Prostate gland (tissue), 2 donors: ENCODE measurements around the gene PTPN1.
A peak's percentile ranks its signal among the peaks of the same experiment; 100 is the strongest.

Experiments used
- CTCF ChIP-seq, 4 experiments: fragments of 200-600 bp in 2 of 4; fragments of 450-650 bp in 2 of 4; sonication (generic) in 2 of 4; IDR thresholded peaks; 1 replicate in 3 of 4; 2 replicates in 1 of 4; pipeline ENCODE4 v1.5.1; 2016 to 2019; ENCODE audit warnings: antibody characterized with exemption in 4 of 4, mild to moderate bottlenecking in 2 of 4, moderate library complexity in 2 of 4
- POLR2A ChIP-seq: fragments of 450-650 bp; IDR thresholded peaks from one replicate; pipeline ENCODE4 v1.6.1; 2016; ENCODE audit warnings: antibody characterized with exemption, mild to moderate bottlenecking
- POLR2AphosphoS5 ChIP-seq: sonication (generic); formaldehyde crosslinking; IDR thresholded peaks from one replicate; pipeline ENCODE4 v1.6.1; 2017; ENCODE audit warnings: antibody characterized with exemption

GRCh38 chr20:50538276-50538675 lies 28.1 kb downstream of the PTPN1 start:
- TF ChIP-seq POLR2A (no peak), CTCF (IDR thresholded peaks at IDR 0.05) (no peak), POLR2AphosphoS5 (peak; percentile 85)
